HK-2 (cell line): ENCODE results near the gene RPAP3.
A peak's percentile ranks its signal among the peaks of the same experiment; 100 is the strongest.

Experiments
- DNase-seq: peaks from one replicate; pipeline ENCODE4 v3.0.0-alpha.2; 2018; ENCODE audit not compliant: unreplicated experiment

Gene RPAP3

GRCh38 chr12:47705566-47706425 is at the start of gene RPAP3:
RPAP3 (minus strand) TSS chr12:47706030; CDS start chr12:47702840, 3,190 bp downstream.
- DNase-seq, result peak; percentile 94

GRCh38 chr12:47754881-47755280 is 49.1 kb upstream of the RPAP3 start:
- DNase-seq, result no peak

GRCh38 chr12:47754126-47754525 is 48.3 kb upstream of the RPAP3 start:
- DNase-seq, result no peak

- DNase-seq, result no peak
Measured at GRCh38 chr12:47753021-47754001, 47.5 kb upstream of the RPAP3 start.

GRCh38 chr12:47752552-47752951 is 46.7 kb upstream of the RPAP3 start:
- DNase-seq, result no peak

GRCh38 chr12:47752121-47752520 is 46.3 kb upstream of the RPAP3 start:
- DNase-seq, result no peak

- DNase-seq, result no peak
Measured at GRCh38 chr12:47751561-47751960, 45.7 kb upstream of the RPAP3 start.

- DNase-seq, result no peak
Measured at GRCh38 chr12:47750916-47751470, 45.2 kb upstream of the RPAP3 start.

GRCh38 chr12:47750229-47750798 is 44.5 kb upstream of the RPAP3 start:
- DNase-seq, result no peak

- DNase-seq, result no peak
Measured at GRCh38 chr12:47748899-47749298, 43.1 kb upstream of the RPAP3 start.

- DNase-seq, result no peak
Measured at GRCh38 chr12:47748507-47748828, 42.6 kb upstream of the RPAP3 start.

GRCh38 chr12:47747596-47748506 is 42.0 kb upstream of the RPAP3 start:
- no peak for DNase-seq

- DNase-seq, result no peak
Measured at GRCh38 chr12:47747126-47747525, 41.3 kb upstream of the RPAP3 start.

GRCh38 chr12:47746523-47746922 is 40.7 kb upstream of the RPAP3 start:
- DNase-seq, result no peak

GRCh38 chr12:47746073-47746472 is 40.2 kb upstream of the RPAP3 start:
- no peak for DNase-seq

- no peak for DNase-seq
Measured at GRCh38 chr12:47745485-47746041, 39.7 kb upstream of the RPAP3 start.

- DNase-seq, result no peak
Measured at GRCh38 chr12:47744778-47745436, 39.1 kb upstream of the RPAP3 start.

GRCh38 chr12:47744005-47744651 is 38.3 kb upstream of the RPAP3 start:
- DNase-seq, result peak; percentile 54

- no peak for DNase-seq
Measured at GRCh38 chr12:47743311-47743860, 37.6 kb upstream of the RPAP3 start.
